Measurements from ENCODE around the gene CDK5R2. TPM values are rescaled to one million over a fixed set of nuclear protein-coding genes. Genes with fewer than 3 reads are reported as not detected.

Gene CDK5R2
- total RNA-seq, 1 donor = not detected

DNA sequence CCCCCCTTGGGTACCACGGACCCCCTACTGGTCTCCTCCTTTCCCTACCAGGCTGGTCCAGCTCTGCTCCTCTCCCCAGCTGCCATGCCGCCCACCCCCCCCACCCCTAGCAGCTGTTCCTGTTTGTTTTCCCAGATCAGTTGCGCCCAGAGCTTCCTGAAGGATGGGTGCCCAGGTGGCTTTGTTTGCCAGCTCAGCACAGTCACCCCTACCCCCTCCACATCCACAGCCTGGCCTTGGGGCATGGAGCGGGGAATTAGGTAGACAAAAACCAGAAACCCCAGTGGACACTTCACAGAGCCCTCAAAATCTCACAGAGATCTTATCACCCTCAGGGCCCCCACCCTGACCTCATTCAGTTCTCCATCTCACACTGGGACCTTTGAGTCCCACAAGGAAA, 37.5 kb downstream of the CDK5R2 start:
- Histone ChIP-seq H3K79me2 (ENCODE audit: insufficient read depth, low read length) (no peaks in the 10 kb centered on the region), H3K4me3 (ENCODE audit: insufficient read depth, low read length) (no peak overlapping the region), H3K9me3 (ENCODE audit: low read depth, low read length) (no peaks in the 10 kb centered on the region), H3K36me3 (ENCODE audit: insufficient read depth, low read length) (no peaks in the 10 kb centered on the region), H2AFZ (ENCODE audit: low read length) (no peak overlapping the region), H3K4me2 (ENCODE audit: insufficient read depth, low read length) (no peak overlapping the region), H3K27ac (ENCODE audit: low read depth, low read length) (no peak overlapping the region), H3K27me3 (ENCODE audit: insufficient read depth, low read length) (peaks cover 68% of the 10 kb centered on the region), H4K20me1 (ENCODE audit: insufficient read depth, low read length) (peaks cover 7% of the 10 kb centered on the region), H3K4me1 (ENCODE audit: insufficient read depth, low read length) (peaks cover 6% of the 10 kb centered on the region)
- TF ChIP-seq, protein P1, sequence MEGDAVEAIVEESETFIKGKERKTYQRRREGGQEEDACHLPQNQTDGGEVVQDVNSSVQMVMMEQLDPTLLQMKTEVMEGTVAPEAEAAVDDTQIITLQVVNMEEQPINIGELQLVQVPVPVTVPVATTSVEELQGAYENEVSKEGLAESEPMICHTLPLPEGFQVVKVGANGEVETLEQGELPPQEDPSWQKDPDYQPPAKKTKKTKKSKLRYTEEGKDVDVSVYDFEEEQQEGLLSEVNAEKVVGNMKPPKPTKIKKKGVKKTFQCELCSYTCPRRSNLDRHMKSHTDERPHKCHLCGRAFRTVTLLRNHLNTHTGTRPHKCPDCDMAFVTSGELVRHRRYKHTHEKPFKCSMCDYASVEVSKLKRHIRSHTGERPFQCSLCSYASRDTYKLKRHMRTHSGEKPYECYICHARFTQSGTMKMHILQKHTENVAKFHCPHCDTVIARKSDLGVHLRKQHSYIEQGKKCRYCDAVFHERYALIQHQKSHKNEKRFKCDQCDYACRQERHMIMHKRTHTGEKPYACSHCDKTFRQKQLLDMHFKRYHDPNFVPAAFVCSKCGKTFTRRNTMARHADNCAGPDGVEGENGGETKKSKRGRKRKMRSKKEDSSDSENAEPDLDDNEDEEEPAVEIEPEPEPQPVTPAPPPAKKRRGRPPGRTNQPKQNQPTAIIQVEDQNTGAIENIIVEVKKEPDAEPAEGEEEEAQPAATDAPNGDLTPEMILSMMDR (IDR thresholded peaks at IDR 0.05; ENCODE audit: extremely low read depth, low read depth, low read length) = no peak
- peak; percentile 83 for DNase-seq (ENCODE audit: insufficient read length, low spot score, missing footprints)

DNA sequence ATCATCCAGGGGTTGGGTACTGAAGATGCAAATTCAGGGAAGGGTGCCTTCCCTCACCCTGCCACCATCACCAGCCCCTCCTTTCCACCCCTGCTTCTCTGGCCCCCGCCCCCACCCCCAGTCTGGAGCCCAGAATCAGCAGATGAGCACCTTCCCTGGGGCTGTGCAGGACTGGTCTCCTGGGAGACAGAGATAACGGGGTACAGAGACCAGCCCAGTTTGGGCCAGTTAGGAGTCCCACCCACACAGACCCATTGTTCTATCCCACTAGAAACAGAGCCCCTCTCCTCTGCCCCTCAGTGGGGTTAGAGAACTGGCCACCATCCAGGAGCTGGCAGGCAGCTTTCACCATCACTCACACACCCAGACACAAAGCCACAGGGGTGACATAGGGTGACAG, 38.3 kb downstream of the CDK5R2 start:
- Histone ChIP-seq H2AFZ (ENCODE audit: low read length) (no peak overlapping the region), H3K4me2 (ENCODE audit: insufficient read depth, low read length) (no peak overlapping the region), H3K79me2 (ENCODE audit: insufficient read depth, low read length) (no peaks in the 10 kb centered on the region), H3K4me1 (ENCODE audit: insufficient read depth, low read length) (peaks cover 6% of the 10 kb centered on the region), H3K36me3 (ENCODE audit: insufficient read depth, low read length) (no peaks in the 10 kb centered on the region), H3K9me3 (ENCODE audit: low read depth, low read length) (no peaks in the 10 kb centered on the region), H3K4me3 (ENCODE audit: insufficient read depth, low read length) (no peak overlapping the region), H3K27me3 (ENCODE audit: insufficient read depth, low read length) (peaks cover 68% of the 10 kb centered on the region), H4K20me1 (ENCODE audit: insufficient read depth, low read length) (peaks cover 7% of the 10 kb centered on the region), H3K27ac (ENCODE audit: low read depth, low read length) (no peak overlapping the region)
- TF ChIP-seq, protein P1 (IDR thresholded peaks at IDR 0.05; ENCODE audit: extremely low read depth, low read depth, low read length) = no peak
- peak; percentile 66 for DNase-seq (ENCODE audit: insufficient read length, low spot score, missing footprints)

DNA sequence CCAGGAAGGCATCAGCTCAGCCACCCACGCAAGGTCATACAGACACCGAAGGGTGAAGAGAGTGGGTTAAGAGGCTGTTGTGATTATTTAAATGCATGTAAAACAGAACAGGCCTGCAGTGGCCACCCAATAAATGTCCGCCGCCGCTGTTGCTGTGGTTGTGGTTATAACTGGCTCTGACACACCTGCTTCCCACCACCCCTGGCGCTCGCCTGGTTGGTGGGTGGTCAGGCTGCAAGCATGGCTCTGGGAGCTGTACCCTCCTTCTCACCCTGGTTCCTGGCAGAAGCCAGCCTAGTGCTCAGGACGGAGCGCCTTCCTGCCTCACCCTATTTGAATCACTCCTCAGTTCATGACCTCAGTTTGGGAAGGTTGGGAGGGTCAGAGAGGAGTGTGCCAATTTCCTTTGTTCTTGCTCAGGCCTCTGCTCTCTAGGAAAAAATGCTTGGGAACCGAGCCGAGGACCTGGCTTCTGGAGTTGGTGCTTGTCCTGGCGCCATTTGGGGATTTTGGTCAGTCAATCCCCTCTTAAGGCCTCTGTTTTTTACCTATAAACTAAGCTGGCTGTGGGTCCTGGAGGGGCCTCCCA, 39.0 kb downstream of the CDK5R2 start:
- TF ChIP-seq, protein P1 (IDR thresholded peaks at IDR 0.05; ENCODE audit: extremely low read depth, low read depth, low read length) = no peak
- H4K20me1 ChIP-seq (ENCODE audit: insufficient read depth, low read length) = peaks cover 7% of the 10 kb centered on the region
- peaks cover 68% of the 10 kb centered on the region for H3K27me3 ChIP-seq (ENCODE audit: insufficient read depth, low read length)
- H3K27ac ChIP-seq (ENCODE audit: low read depth, low read length) = no peak overlapping the region
- H3K4me3 ChIP-seq (ENCODE audit: insufficient read depth, low read length) = no peak overlapping the region
- H2AFZ ChIP-seq (ENCODE audit: low read length) = no peak overlapping the region
- no peaks in the 10 kb centered on the region for H3K9me3 ChIP-seq (ENCODE audit: low read depth, low read length)
- H3K36me3 ChIP-seq (ENCODE audit: insufficient read depth, low read length) = no peaks in the 10 kb centered on the region
- peak; percentile 83 for DNase-seq (ENCODE audit: insufficient read length, low spot score, missing footprints)
- H3K79me2 ChIP-seq (ENCODE audit: insufficient read depth, low read length) = no peaks in the 10 kb centered on the region
- H3K4me1 ChIP-seq (ENCODE audit: insufficient read depth, low read length) = peaks cover 6% of the 10 kb centered on the region
- H3K4me2 ChIP-seq (ENCODE audit: insufficient read depth, low read length) = no peak overlapping the region

DNA sequence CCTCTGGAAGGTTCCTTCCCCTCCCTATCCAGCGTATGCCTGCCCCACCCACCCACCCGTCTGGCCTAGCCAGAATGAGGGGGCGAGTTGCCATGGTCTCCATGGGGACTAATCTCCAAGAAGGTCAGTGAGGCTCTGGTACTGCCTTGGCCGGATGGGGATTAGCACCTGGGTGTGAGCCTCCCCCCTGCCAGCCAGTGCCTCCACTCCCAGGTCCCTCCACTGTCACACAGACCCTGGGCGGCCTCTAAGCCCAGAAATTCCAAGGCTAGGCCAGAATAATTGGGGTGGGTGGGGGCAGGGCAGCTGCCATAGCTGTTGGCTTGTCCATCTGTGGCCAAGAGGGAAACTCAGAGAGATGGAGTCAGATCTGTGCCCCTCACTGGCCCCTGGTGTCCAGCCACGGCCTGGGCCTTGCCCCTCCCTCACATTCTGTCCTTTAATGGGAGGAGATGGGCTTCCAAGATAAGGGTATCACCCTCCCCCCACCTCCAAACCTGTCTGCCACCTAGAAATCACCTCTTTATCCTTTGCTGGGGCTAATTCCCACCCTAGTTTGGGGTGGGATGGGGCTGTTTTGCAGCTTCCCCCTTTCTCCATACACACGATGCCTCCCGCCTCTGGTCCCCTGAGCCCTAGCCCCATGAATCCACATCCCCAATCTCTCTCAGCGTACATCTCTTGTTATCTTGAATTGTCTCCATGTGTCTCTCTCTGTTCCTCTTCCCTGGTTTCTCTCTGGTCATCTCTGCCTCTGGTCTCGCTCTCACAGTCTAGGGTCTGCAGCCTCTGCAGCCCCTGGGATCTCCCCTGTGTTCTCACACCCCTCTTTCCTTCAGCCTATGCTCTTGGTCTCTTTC, 39.8 kb downstream of the CDK5R2 start:
- TF ChIP-seq, protein P1 (IDR thresholded peaks at IDR 0.05; ENCODE audit: extremely low read depth, low read depth, low read length) = no peak
- DNase-seq (ENCODE audit: insufficient read length, low spot score, missing footprints) = peak; percentile 80
- Histone ChIP-seq H3K4me1 (ENCODE audit: insufficient read depth, low read length) (no peaks in the 10 kb centered on the region), H4K20me1 (ENCODE audit: insufficient read depth, low read length) (peaks cover 7% of the 10 kb centered on the region), H3K4me2 (ENCODE audit: insufficient read depth, low read length) (no peak overlapping the region), H2AFZ (ENCODE audit: low read length) (no peak overlapping the region), H3K9me3 (ENCODE audit: low read depth, low read length) (no peaks in the 10 kb centered on the region), H3K4me3 (ENCODE audit: insufficient read depth, low read length) (no peak overlapping the region), H3K79me2 (ENCODE audit: insufficient read depth, low read length) (no peaks in the 10 kb centered on the region), H3K27ac (ENCODE audit: low read depth, low read length) (no peak overlapping the region), H3K27me3 (ENCODE audit: insufficient read depth, low read length) (peaks cover 68% of the 10 kb centered on the region), H3K36me3 (ENCODE audit: insufficient read depth, low read length) (no peaks in the 10 kb centered on the region)

Data from osteoblast (primary cell).